ENCODE results near the gene MAX. TPM values are rescaled to one million over a fixed set of nuclear protein-coding genes. Genes with fewer than 3 reads are reported as not detected.

MAX gene
- total RNA-seq, 3 donors from 2014 or later = 129 to 153 (median 147) TPM

DNA sequence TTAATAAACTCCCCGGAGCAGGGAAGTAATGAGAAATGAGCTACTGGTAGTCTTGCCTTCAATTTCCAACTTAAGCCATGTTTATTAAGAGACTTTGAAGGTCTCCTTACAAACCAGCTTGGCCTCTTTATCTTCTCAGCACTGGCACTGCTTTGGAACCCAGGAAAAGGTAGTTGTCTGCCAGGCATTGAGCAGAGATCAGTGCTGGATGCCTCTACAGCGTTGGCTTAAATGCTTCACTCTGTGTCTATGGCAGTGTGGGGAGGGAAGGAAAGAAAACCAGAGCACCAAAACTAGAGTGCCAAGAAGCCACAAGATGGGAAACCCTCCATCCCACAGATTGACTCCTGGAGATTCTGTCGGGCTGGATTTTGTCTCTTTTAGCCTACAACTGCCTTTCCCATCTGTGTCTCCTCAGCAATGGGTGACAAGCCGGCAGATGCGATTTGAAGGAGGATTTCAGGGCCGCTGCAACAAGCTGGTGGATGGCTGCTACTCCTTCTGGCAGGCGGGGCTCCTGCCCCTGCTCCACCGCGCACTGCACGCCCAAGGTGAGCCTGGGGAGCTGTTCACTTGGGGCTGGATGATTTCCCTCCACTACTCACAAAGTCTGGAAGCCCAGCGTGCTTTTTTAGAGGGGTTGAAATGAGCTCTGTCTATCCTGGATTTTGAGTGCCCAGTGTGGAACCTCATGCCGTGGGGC lies 58.3 kb downstream of the MAX start:
- TF ChIP-seq, protein P1, sequence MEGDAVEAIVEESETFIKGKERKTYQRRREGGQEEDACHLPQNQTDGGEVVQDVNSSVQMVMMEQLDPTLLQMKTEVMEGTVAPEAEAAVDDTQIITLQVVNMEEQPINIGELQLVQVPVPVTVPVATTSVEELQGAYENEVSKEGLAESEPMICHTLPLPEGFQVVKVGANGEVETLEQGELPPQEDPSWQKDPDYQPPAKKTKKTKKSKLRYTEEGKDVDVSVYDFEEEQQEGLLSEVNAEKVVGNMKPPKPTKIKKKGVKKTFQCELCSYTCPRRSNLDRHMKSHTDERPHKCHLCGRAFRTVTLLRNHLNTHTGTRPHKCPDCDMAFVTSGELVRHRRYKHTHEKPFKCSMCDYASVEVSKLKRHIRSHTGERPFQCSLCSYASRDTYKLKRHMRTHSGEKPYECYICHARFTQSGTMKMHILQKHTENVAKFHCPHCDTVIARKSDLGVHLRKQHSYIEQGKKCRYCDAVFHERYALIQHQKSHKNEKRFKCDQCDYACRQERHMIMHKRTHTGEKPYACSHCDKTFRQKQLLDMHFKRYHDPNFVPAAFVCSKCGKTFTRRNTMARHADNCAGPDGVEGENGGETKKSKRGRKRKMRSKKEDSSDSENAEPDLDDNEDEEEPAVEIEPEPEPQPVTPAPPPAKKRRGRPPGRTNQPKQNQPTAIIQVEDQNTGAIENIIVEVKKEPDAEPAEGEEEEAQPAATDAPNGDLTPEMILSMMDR (IDR thresholded peaks at IDR 0.05) = no peak
- intact Hi-C loops (cut with DNase I, micrococcal nuclease) = no loop called here
- H3K36me3 ChIP-seq (ENCODE audit: low read depth) = peaks cover 3% of the 10 kb centered on the region
- no peak overlapping the region for H3K4me3 ChIP-seq
- no peak for DNase-seq
- peaks cover 13% of the 10 kb centered on the region for H3K4me1 ChIP-seq (ENCODE audit: low read depth)
- ATAC-seq = no peak
- H3K9me3 ChIP-seq = no peaks in the 10 kb centered on the region

DNA sequence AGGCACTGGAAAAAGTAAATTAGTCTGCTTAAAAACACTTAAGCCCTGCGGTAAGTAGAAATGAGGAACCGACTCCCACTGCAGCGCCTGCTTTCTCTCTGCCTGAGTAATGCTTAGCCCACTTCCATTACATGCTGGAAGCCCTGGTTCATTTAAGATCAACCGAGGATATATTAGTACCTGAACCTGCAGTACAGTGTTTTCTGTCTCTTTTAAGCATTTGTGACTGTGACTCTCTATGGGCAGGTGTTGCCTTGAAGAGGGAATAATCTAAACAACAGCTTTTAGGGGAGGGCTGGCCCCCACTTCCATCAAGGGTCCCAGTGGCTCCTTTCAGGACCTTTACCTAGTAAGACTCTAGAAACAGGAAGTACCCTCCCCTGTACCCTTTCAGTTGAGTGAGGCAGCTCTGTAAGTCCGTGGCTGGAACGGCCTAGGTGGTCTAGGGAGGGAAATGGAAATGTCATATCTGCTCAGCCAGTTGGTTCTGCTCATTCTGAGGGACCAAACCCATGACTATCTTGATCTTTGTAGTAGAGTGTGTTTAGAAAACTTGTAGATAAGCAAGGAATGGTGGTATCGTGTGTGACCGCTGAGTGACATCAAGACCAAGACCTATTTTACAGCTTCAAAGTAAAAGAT lies 59.5 kb downstream of the MAX start:
- peaks cover 3% of the 10 kb centered on the region for H3K36me3 ChIP-seq (ENCODE audit: low read depth)
- no peak overlapping the region for H3K4me3 ChIP-seq

DNA sequence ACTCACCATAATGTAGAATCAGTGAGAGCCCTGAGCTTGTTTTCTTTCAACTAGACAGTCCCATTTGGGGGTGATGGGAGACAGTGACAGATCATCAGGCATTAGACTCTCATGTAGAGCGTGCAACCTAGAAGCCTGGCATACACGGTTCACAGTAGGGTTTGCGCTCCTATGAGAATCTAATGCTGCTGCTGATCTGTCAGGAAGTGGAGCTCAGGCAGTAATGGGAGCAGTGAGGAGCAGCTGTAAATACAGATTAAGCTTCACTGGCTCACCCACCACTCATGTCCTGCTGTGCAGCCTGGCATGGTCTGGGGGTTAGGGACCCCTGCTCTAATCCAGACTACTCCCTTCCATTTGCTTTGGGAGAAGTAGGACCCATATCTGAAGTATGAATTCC lies 60.0 kb downstream of the MAX start:
- H3K4me1 ChIP-seq (ENCODE audit: low read depth) = peaks cover 7% of the 10 kb centered on the region
- peaks cover 3% of the 10 kb centered on the region for H3K36me3 ChIP-seq (ENCODE audit: low read depth)
- DNase-seq (no peak), ATAC-seq (no peak)
- intact Hi-C loops (cut with DNase I, micrococcal nuclease) = no loop called here
- no peaks in the 10 kb centered on the region for H3K9me3 ChIP-seq
- TF ChIP-seq, protein P1 (IDR thresholded peaks at IDR 0.05) = no peak
- H3K4me3 ChIP-seq = no peak overlapping the region

More for the DNA sequence above, 59.5 kb downstream of the MAX start:
- DNase-seq (no peak), ATAC-seq (peak; percentile 18)
- Histone ChIP-seq H3K9me3 (no peaks in the 10 kb centered on the region), H3K4me1 (ENCODE audit: low read depth) (peaks cover 12% of the 10 kb centered on the region)
- TF ChIP-seq, protein P1 (IDR thresholded peaks at IDR 0.05) = no peak
- intact Hi-C loops (cut with DNase I, micrococcal nuclease) = no loop called here

DNA sequence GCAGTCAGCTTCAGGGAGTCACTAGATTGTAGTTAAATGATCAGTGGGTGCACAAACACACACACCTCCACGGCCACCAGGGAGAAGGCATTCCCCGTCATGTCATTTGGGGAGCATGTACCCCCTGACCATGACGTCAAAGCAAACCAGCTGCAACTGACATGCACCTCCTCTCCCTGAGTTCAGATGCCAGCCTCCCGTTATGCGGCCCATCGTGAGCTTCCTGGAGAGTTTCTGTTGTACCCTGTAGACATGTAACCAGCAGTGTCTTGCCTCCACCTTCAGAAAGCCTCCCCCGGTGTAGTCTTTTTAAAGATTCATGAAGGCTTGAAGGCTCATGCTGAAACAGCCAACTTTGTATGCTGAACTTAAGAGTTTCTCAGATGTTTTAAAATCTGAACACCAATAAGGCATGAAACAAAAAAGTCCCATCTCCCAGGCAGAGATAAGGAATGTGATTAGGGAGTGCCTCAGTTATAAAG lies 60.8 kb downstream of the MAX start:
- no peak overlapping the region for H3K4me3 ChIP-seq
- ATAC-seq = no peak
- H3K36me3 ChIP-seq (ENCODE audit: low read depth) = peaks cover 3% of the 10 kb centered on the region
- intact Hi-C loops (cut with DNase I, micrococcal nuclease) = no loop called here
- H3K9me3 ChIP-seq = no peaks in the 10 kb centered on the region
- TF ChIP-seq, protein P1 (IDR thresholded peaks at IDR 0.05) = no peak
- no peak for DNase-seq
- peaks cover 6% of the 10 kb centered on the region for H3K4me1 ChIP-seq (ENCODE audit: low read depth)

DNA sequence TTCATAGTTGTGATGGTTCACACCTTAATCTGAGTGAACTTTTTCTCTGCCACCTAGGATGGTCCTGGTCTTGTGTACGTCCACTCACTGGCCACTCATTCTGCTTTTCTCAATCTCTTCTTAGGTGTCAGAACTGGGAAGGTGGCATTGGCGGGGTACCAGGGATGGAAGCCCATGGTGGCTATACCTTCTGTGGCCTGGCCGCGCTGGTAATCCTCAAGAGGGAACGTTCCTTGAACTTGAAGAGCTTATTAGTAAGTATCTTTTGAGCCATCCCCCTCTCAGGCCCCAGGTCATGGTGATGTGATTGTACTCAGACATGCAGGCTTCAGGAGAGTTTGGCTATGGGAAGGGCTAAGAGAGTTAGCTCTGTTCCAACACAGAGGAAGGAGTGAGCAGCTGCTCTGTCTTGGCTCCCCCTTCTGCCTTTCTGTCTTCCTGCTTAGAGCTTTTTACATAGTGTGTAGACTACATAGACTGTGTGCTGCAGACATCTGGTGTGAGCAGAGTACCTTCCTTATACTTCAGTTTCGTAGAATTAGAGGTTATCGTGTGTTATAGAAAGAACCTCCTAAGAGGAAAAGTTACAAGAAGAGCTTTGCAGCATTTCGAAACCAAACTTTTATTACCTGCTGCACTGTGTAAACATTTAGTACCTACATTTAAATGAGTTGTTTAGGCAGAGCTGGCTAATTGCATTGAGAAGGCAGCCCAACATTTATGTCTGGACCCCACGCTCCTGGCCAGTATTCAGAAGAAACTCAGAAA lies 61.5 kb downstream of the MAX start:
- ATAC-seq (peak; percentile 73), DNase-seq (no peak)
- intact Hi-C loops (cut with DNase I, micrococcal nuclease) = no loop called here
- TF ChIP-seq, protein P1 (IDR thresholded peaks at IDR 0.05) = no peak
- no peak overlapping the region for H3K4me3 ChIP-seq
- H3K4me1 ChIP-seq (ENCODE audit: low read depth) = peaks cover 6% of the 10 kb centered on the region
- H3K36me3 ChIP-seq (ENCODE audit: low read depth) = peaks cover 3% of the 10 kb centered on the region
- no peaks in the 10 kb centered on the region for H3K9me3 ChIP-seq
